CD4-positive, alpha-beta T cell (primary cell): ENCODE measurements around the gene QRFP. TPM values are rescaled to one million over a fixed set of nuclear protein-coding genes. Genes with fewer than 3 reads are reported as not detected.

Experiments used
- ATAC-seq: fragments of 200-7000 bp; cut with Tn5 transposase; one replicate; pipeline ENCODE4 v1.10.0; 2022; ENCODE audit warnings: mild to moderate bottlenecking; ENCODE audit not compliant: poor library complexity
- CTCF ChIA-PET: fragments of 350-600 bp; sonication (Branson Sonifier 250); formaldehyde crosslinking; loops from one replicate; lab custom pipeline; 2021; ENCODE audit warnings: antibody characterized with exemption, inconsistent platforms; lab: Charles Lee
- POLR2A ChIA-PET: fragments of 350-600 bp; sonication (Branson Sonifier 250); formaldehyde crosslinking; loops from one replicate; lab custom pipeline; 2021; ENCODE audit warnings: antibody characterized with exemption, inconsistent platforms; lab: Charles Lee
- DNase-seq, 14 experiments: peaks; one replicate each; pipeline ENCODE4 v3.0.0-alpha.2; 2013 to 2020; ENCODE audit warnings: mixed read lengths in 2 of 14
- H3K27ac ChIP-seq, 2 donors: one replicate each; pipeline versions ENCODE4 v1.5.1 to v1.7.0; 2013; ENCODE audit warnings: low read length in 2 of 2, low read depth in 1 of 2, mild to moderate bottlenecking in 1 of 2
- H3K27me3 ChIP-seq, 2 experiments: 1 replicate in 1 of 2; 2 replicates in 1 of 2; pipeline versions ENCODE4 v1.6.1 to v1.7.0; 2013; ENCODE audit warnings: low read length in 2 of 2, control low read depth in 1 of 2, mild to moderate bottlenecking in 1 of 2, moderate library complexity in 1 of 2; ENCODE audit not compliant: insufficient read depth in 2 of 2, control insufficient read depth in 1 of 2
- H3K36me3 ChIP-seq: one replicate; pipeline ENCODE4 v1.6.1; 2013; ENCODE audit warnings: low read length, control low read depth; ENCODE audit not compliant: insufficient read depth
- H3K4me1 ChIP-seq: one replicate; pipeline ENCODE4 v1.6.1; 2013; ENCODE audit warnings: low read length, control low read depth; ENCODE audit not compliant: insufficient read depth
- H3K4me3 ChIP-seq: one replicate; pipeline ENCODE4 v1.5.1; 2013; ENCODE audit warnings: mild to moderate bottlenecking, low read length, moderate library complexity
- H3K9me3 ChIP-seq, 2 experiments: 1 replicate in 1 of 2; 2 replicates in 1 of 2; pipeline versions ENCODE4 v1.6.1 to v1.7.0; 2013; ENCODE audit warnings: low read length in 2 of 2, mild to moderate bottlenecking in 2 of 2, control low read depth in 1 of 2, moderate library complexity in 1 of 2; ENCODE audit not compliant: control insufficient read depth in 1 of 2, insufficient read depth in 1 of 2
- H3K27ac Mint-ChIP-seq: one replicate; pipeline ENCODE4 v1.8.0; 2020; ENCODE audit warnings: mixed read lengths
- H3K27me3 Mint-ChIP-seq: one replicate; pipeline ENCODE4 v1.8.0; 2021; ENCODE audit warnings: mixed read lengths
- H3K36me3 Mint-ChIP-seq: one replicate; pipeline ENCODE4 v1.8.0; 2021; ENCODE audit warnings: low read depth, mixed read lengths
- H3K4me1 Mint-ChIP-seq: one replicate; pipeline ENCODE4 v1.8.0; 2021; ENCODE audit warnings: low read depth, mixed read lengths
- H3K4me3 Mint-ChIP-seq: one replicate; pipeline ENCODE4 v1.8.0; 2020; ENCODE audit warnings: mild to moderate bottlenecking, mixed read lengths
- H3K9me3 Mint-ChIP-seq: one replicate; pipeline ENCODE4 v1.8.0; 2020; ENCODE audit warnings: mixed read lengths
- CTCF ChIP-seq: fragments of 200-600 bp; IDR thresholded peaks from one replicate; pipeline ENCODE4 v1.8.0; 2022; ENCODE audit warnings: antibody characterized with exemption, mild to moderate bottlenecking
- intact Hi-C, 2 experiments: fragments of 100-400 bp; cut with DNase I in 1 of 2; cut with micrococcal nuclease in 1 of 2; formaldehyde crosslinking; loops; one replicate each; pipeline versions ENCODE4 v1.15.1 to v1.9.0; 2023 to 2025; cut with DNase I, micrococcal nuclease
- total RNA-seq, 174 experiments: library from RNA in 2 of 174; stranded (reverse) in 2 of 174; gene quantifications; one replicate each; pipeline ENCODE4 v1.2.3 and lab custom pipeline; 2021 to 2026

QRFP gene
- total RNA-seq, 2 experiments from 2014 or later: not detected

DNA sequence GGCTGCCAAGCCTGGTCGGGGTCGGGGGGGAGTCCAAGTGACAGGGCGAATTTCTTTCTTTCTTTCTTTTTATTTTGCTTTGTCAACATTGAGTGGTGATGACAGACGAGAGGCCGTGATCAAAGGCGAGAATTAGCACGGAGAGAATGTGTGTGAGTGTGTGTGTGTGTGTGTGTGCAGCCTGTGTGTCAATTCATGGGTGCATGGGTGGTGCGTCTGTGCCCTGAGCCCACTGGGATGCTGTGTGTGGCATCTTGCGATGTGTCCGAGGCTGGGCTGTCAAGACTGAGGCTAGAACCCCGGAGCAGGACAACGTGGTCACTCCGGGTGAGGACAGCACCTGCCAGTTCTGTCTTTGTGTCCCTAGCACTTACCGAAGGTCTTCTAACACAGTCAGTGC lies 47.2 kb upstream of the QRFP start:
- Mint-ChIP-seq H3K27me3 (peaks cover 58% of the 10 kb centered on the region), H3K36me3 (no peaks in the 10 kb centered on the region), H3K9me3 (no peaks in the 10 kb centered on the region), H3K4me3 (no peak overlapping the region), H3K27ac (no peak overlapping the region), H3K4me1 (peaks cover 9% of the 10 kb centered on the region)
- ChIA-PET CTCF (no interaction called here), POLR2A (no interaction called here)
- H3K4me1 ChIP-seq: peaks cover 11% of the 10 kb centered on the region
- H3K27ac ChIP-seq: no peak overlapping the region
- H3K36me3 ChIP-seq: no peaks in the 10 kb centered on the region
- H3K9me3 ChIP-seq: no peaks in the 10 kb centered on the region
- H3K27me3 ChIP-seq: peaks cover 21 to 30% of the 10 kb centered on the region in 2 experiments
- intact Hi-C loops: no loop called here
- H3K4me3 ChIP-seq: no peak overlapping the region
- DNase-seq (no peak), ATAC-seq (no peak)
- no peak for TF ChIP-seq CTCF

GRCh38 chr9:130943221-130943620 lies 46.6 kb upstream of the QRFP start:
- H3K4me1 Mint-ChIP-seq: peaks cover 9% of the 10 kb centered on the region
- ChIA-PET POLR2A (no interaction called here), CTCF (interaction anchor here (0.6 kb wide), 1 partner anchor 1508 kb away, joined by 3 read pairs; no protein-coding TSS in a partner anchor)
- Histone ChIP-seq H3K36me3 (no peaks in the 10 kb centered on the region), H3K4me1 (peaks cover 11% of the 10 kb centered on the region), H3K4me3 (no peak overlapping the region), H3K27me3 (peaks cover 22 to 32% of the 10 kb centered on the region in 2 experiments), H3K9me3 (no peaks in the 10 kb centered on the region), H3K27ac (no peak overlapping the region)
- intact Hi-C loops: no loop called here
- H3K4me3 Mint-ChIP-seq: no peak overlapping the region
- H3K9me3 Mint-ChIP-seq: no peaks in the 10 kb centered on the region
- peaks cover 56% of the 10 kb centered on the region for H3K27me3 Mint-ChIP-seq
- TF ChIP-seq CTCF: no peak
- H3K36me3 Mint-ChIP-seq: no peaks in the 10 kb centered on the region
- ATAC-seq: no peak
- no peak for DNase-seq
- no peak overlapping the region for H3K27ac Mint-ChIP-seq

DNA sequence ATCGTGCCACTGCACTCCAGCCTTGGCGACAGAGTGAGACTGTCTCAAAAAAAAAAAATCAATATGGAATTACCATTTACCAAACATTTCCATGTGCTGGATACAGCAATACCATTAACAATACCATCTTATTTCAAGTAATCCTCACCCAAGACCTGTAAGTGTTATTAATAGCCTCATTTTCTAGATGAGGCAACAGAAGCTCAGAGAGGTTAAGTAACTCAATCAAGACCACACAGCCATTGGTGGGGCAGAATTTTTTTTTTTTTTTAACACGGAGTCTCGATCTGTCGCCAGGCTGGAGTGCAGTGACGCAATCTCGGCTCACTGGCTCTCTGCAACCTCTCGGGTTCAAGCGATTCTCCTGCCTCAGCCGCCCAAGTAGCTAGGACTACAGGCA lies 46.1 kb upstream of the QRFP start:
- H3K4me1 Mint-ChIP-seq: peaks cover 9% of the 10 kb centered on the region
- Histone ChIP-seq H3K27me3 (peaks cover 25 to 38% of the 10 kb centered on the region in 2 experiments), H3K4me3 (no peak overlapping the region), H3K36me3 (no peaks in the 10 kb centered on the region), H3K4me1 (peaks cover 11% of the 10 kb centered on the region), H3K9me3 (no peaks in the 10 kb centered on the region), H3K27ac (no peak overlapping the region)
- no peak for TF ChIP-seq CTCF
- no peaks in the 10 kb centered on the region for H3K9me3 Mint-ChIP-seq
- ATAC-seq (no peak), DNase-seq (no peak)
- no peaks in the 10 kb centered on the region for H3K36me3 Mint-ChIP-seq
- no peak overlapping the region for H3K4me3 Mint-ChIP-seq
- no peak overlapping the region for H3K27ac Mint-ChIP-seq
- intact Hi-C loops: no loop called here
- CTCF ChIA-PET: interaction anchor here (0.6 kb wide), 1 partner anchor 1508 kb away, joined by 3 read pairs; no protein-coding TSS in a partner anchor
- peaks cover 55% of the 10 kb centered on the region for H3K27me3 Mint-ChIP-seq
- POLR2A ChIA-PET: no interaction called here
